HepG2 (cell line): ENCODE results near the gene ITM2A. TPM values are rescaled to one million over a fixed set of nuclear protein-coding genes. Genes with fewer than 3 reads are reported as not detected.

Experiments
- ATAC-seq: fragments of 200-7000 bp; cut with Tn5 transposase; 3 replicates; pipeline ENCODE4 v1.9.1; 2020; ENCODE audit warnings: mild to moderate bottlenecking, moderate library complexity
- BruUV-seq: library from RNA; stranded (reverse); fragments of 400-500 nt; replicated peaks from 2 replicates; lab custom pipeline; 2021; lab: Mats Ljungman, UMichigan
- CTCF ChIA-PET: fragments of 300-600 bp; formaldehyde crosslinking; extraction: SDS; loops from one replicate; lab custom pipeline; 2021; ENCODE audit warnings: low total read pairs, inconsistent platforms, low intra/inter-chr PET ratio; lab: Yijun Ruan, JAX
- POLR2A ChIA-PET: fragments of 350-600 bp; sonication (Branson Sonifier 250); formaldehyde crosslinking; loops from one replicate; lab custom pipeline; 2020; ENCODE audit warnings: antibody characterized with exemption, inconsistent platforms; lab: Yijun Ruan, JAX
- DNase-seq: peaks from one replicate; pipeline ENCODE4 v3.0.0-alpha.2; 2015; ENCODE audit warnings: low spot score
- FAIRE-seq: peaks from 3 replicates; lab custom pipeline; 2011; peaks lifted over from hg19 to GRCh38; lab: Jason Lieb, UNC
- H2AFZ ChIP-seq: one replicate; pipeline ENCODE4 v1.6.1; 2011; ENCODE audit warnings: low read length, inconsistent platforms
- H3K27ac ChIP-seq: fragments of 300-600 bp; 3 replicates; pipeline ENCODE4 v1.8.0; 2011; ENCODE audit warnings: mixed run types, mild to moderate bottlenecking, mixed read lengths, low read length, inconsistent platforms; ENCODE audit not compliant: insufficient read depth; ENCODE audit errors: extremely low read length
- H3K27me3 ChIP-seq, 2 experiments: fragments of 200-600 bp in 1 of 2; 2 replicates in 1 of 2; 3 replicates in 1 of 2; pipeline versions ENCODE4 v1.6.0 to v1.8.0; 2011; ENCODE audit warnings: low read length in 2 of 2, mild to moderate bottlenecking in 2 of 2, moderate library complexity in 2 of 2, inconsistent platforms in 1 of 2; ENCODE audit not compliant: insufficient read depth in 2 of 2, control insufficient read depth in 1 of 2
- H3K36me3 ChIP-seq, 2 experiments: fragments of 200-600 bp in 1 of 2; replicated peaks in 1 of 2; 2 replicates in 1 of 2; 3 replicates in 1 of 2; pipeline versions ENCODE4 v1.5.1 to v1.8.0; 2011; ENCODE audit warnings: low read length in 2 of 2, inconsistent platforms in 1 of 2; ENCODE audit not compliant: insufficient read depth in 2 of 2, control insufficient read depth in 1 of 2
- H3K4me1 ChIP-seq: 2 replicates; pipeline ENCODE4 v1.5.1; 2012; ENCODE audit warnings: low read length, inconsistent platforms; ENCODE audit not compliant: insufficient read depth
- H3K4me2 ChIP-seq: 2 replicates; pipeline ENCODE4 v1.6.0; 2011; ENCODE audit warnings: low read depth, low read length, inconsistent platforms
- H3K4me3 ChIP-seq, 3 experiments: fragments of 200-600 bp in 1 of 3; sonication (generic), shearing (Covaris generic) in 1 of 3; replicated peaks in 1 of 3; 2 replicates each; pipeline ENCODE4 v1.5.1; 2011 to 2016; ENCODE audit warnings: low read length in 3 of 3, inconsistent platforms in 2 of 3, low read depth in 2 of 3, mild to moderate bottlenecking in 2 of 3, control low read depth in 1 of 3, mixed read lengths in 1 of 3; ENCODE audit not compliant: insufficient read depth in 1 of 3
- H3K79me2 ChIP-seq: one replicate; pipeline ENCODE4 v1.6.1; 2011; ENCODE audit warnings: low read length, inconsistent platforms; ENCODE audit not compliant: insufficient read depth
- H3K9ac ChIP-seq: 2 replicates; pipeline ENCODE4 v1.6.0; 2011; ENCODE audit warnings: mild to moderate bottlenecking, low read depth, low read length, inconsistent platforms; ENCODE audit not compliant: insufficient read depth
- H3K9me3 ChIP-seq: 2 replicates; pipeline ENCODE4 v1.5.1; 2012; ENCODE audit warnings: mild to moderate bottlenecking, low read length
- H4K20me1 ChIP-seq: 2 replicates; pipeline ENCODE4 v1.6.0; 2011; ENCODE audit warnings: inconsistent platforms, mild to moderate bottlenecking, low read length, moderate library complexity; ENCODE audit not compliant: insufficient read depth
- AHR ChIP-seq: IDR thresholded peaks from 2 replicates; pipeline ENCODE4 v1.6.1; 2018; ENCODE audit warnings: missing genetic modification reagents, missing compliant biosample characterization
- GATA4 ChIP-seq: sonication (generic); IDR thresholded peaks from 2 replicates; pipeline ENCODE4 v1.6.1; 2016; ENCODE audit warnings: antibody characterized with exemption, low read depth, borderline replicate concordance
- HNRNPUL1 ChIP-seq: fragments of 200-400 bp; formaldehyde crosslinking; IDR thresholded peaks from 2 replicates; pipeline ENCODE4 v1.6.1; 2017; ENCODE audit warnings: low read depth, mild to moderate bottlenecking, low read length, moderate library complexity
- HOXA5 ChIP-seq: sonication (generic); formaldehyde crosslinking; IDR thresholded peaks from 2 replicates; pipeline ENCODE4 v1.4.0; 2020; ENCODE audit warnings: missing genetic modification reagents
- IKZF1 ChIP-seq: fragments of 450-650 bp; IDR thresholded peaks from 2 replicates; pipeline ENCODE4 v1.7.1; 2016
- PAF1 ChIP-seq: IDR thresholded peaks from 2 replicates; pipeline ENCODE4 v1.6.1; 2016; ENCODE audit warnings: missing genetic modification reagents, missing compliant biosample characterization
- REL ChIP-seq: sonication (generic); formaldehyde crosslinking; conservative IDR thresholded peaks from 2 replicates; pipeline ENCODE4 v1.8.0; 2022; ENCODE audit warnings: mild to moderate bottlenecking, missing genetic modification reagents, moderate library complexity
- SATB2 ChIP-seq: sonication (generic); formaldehyde crosslinking; IDR thresholded peaks from 2 replicates; pipeline ENCODE4 v1.5.0; 2020; ENCODE audit warnings: missing genetic modification reagents
- SPEN ChIP-seq: sonication (generic); formaldehyde crosslinking; IDR thresholded peaks from 2 replicates; pipeline ENCODE4 v1.5.1; 2020; ENCODE audit warnings: low read depth, mild to moderate bottlenecking, missing genetic modification reagents
- ZNF484 ChIP-seq: sonication (generic); formaldehyde crosslinking; IDR thresholded peaks from 2 replicates; pipeline ENCODE4 v1.5.1; 2020; ENCODE audit warnings: mild to moderate bottlenecking, low read depth, missing genetic modification reagents, borderline replicate concordance
- ZNF510 ChIP-seq: sonication (generic); formaldehyde crosslinking; IDR thresholded peaks from 2 replicates; pipeline ENCODE4 v1.4.0; 2020; ENCODE audit warnings: low read depth, mild to moderate bottlenecking, missing genetic modification reagents
- ZNF598 ChIP-seq: sonication (generic); formaldehyde crosslinking; IDR thresholded peaks from 2 replicates; pipeline ENCODE4 v1.5.1; 2020; ENCODE audit warnings: mild to moderate bottlenecking, missing genetic modification reagents, borderline replicate concordance
- ZNF792 ChIP-seq: IDR thresholded peaks from 2 replicates; pipeline ENCODE4 v1.6.1; 2016
- WGBS: methylation state at CpG from one replicate; pipeline ENCODE4 v1.1.6; 2017; ENCODE audit warnings: low lambda C conversion rate; 5-methylcytosine and 5-hydroxymethylcytosine counted together
- in situ Hi-C: cut with HindIII; loops from 2 replicates; pipeline ENCODE4 v1.10.0; 2017; ENCODE audit warnings: low pct_unique_long_range_greater_than_20kb; ENCODE audit not compliant: extremely low pct_ligation_motif_present
- intact Hi-C: fragments of 100-400 bp; cut with micrococcal nuclease; formaldehyde crosslinking; loops from one replicate; pipeline ENCODE4 v1.10.0; 2022; ENCODE audit not compliant: unreplicated experiment
- polyA plus RNA-seq, 8 experiments: library from polyadenylated mRNA; depleted of rRNA in 3 of 8; stranded (reverse) in 7 of 8; unstranded in 1 of 8; fragments of >200 nt; fragmentation: Illumina TruSeq in 4 of 8; extraction: Trizol in 4 of 8; gene quantifications; 2 replicates each; pipeline versions ENCODE4 v1.2.1 to v1.2.3, GENCODE V29; 2011 to 2016; ENCODE audit warnings: low read depth in 4 of 8, missing spikeins in 1 of 8, mixed read lengths in 1 of 8; ENCODE audit not compliant: insufficient read depth in 1 of 8
- total RNA-seq, 5 experiments: library from RNA; depleted of rRNA; stranded (reverse); fragments of >200 nt; fragmentation: Illumina TruSeq; extraction: Trizol; gene quantifications; 2 replicates each; pipeline ENCODE4 v1.2.3, GENCODE V29; 2016; ENCODE audit warnings: low read depth in 1 of 5
- TF ChIP-seq, protein P1 (sequence below): sonication (generic); formaldehyde crosslinking; IDR thresholded peaks from 2 replicates; pipeline ENCODE4 v1.4.0; 2020; ENCODE audit warnings: missing genetic modification reagents
- TF ChIP-seq, protein P2 (sequence below): sonication (generic); formaldehyde crosslinking; conservative IDR thresholded peaks from 2 replicates; pipeline ENCODE4 v1.4.0; 2020; ENCODE audit warnings: mild to moderate bottlenecking, missing genetic modification reagents, moderate library complexity

ITM2A gene
- total and polyA plus RNA-seq, 2 of the 13 experiments (the other 11 are each of a cell fraction or from before 2014, with no cell fraction given): not detected

DNA sequence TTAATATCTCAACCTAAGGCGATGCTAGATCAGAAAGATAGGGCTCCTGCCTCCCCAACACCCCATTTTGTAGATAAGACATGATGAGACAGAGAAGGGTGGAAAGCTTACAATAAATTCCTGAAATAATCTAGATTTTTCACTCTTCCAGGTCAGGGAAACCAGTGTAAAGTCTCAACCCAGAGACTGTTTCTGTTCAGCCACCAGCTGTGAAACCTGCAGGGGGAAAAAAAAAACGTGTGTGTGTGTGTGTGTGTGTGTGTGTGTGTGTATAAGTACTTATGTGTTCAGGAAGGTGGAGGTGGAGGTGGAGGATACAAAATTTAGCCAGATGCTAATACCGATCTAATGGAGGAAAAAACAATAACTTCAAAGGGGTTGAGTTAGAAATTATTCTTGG lies 773 bp upstream of the ITM2A start:
- intact Hi-C loops: no loop called here
- H3K36me3 ChIP-seq: no peaks in the 10 kb centered on the region
- no peak overlapping the region for H2AFZ ChIP-seq
- no peaks in the 10 kb centered on the region for H3K79me2 ChIP-seq
- H3K9ac ChIP-seq: no peak overlapping the region
- no peaks in the 10 kb centered on the region for H3K9me3 ChIP-seq
- no peak for FAIRE-seq
- no peak overlapping the region for H3K4me2 ChIP-seq
- ATAC-seq: no peak
- POLR2A ChIA-PET: no interaction called here
- H3K27me3 ChIP-seq: no peaks in the 10 kb centered on the region
- no peak overlapping the region for H3K27ac ChIP-seq
- H3K4me3 ChIP-seq: no peak overlapping the region
- TF ChIP-seq, protein P1, sequence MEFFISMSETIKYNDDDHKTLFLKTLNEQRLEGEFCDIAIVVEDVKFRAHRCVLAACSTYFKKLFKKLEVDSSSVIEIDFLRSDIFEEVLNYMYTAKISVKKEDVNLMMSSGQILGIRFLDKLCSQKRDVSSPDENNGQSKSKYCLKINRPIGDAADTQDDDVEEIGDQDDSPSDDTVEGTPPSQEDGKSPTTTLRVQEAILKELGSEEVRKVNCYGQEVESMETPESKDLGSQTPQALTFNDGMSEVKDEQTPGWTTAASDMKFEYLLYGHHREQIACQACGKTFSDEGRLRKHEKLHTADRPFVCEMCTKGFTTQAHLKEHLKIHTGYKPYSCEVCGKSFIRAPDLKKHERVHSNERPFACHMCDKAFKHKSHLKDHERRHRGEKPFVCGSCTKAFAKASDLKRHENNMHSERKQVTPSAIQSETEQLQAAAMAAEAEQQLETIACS (CRISPR knock-in tag): no peak
- in situ Hi-C loops: no loop called here
- no peaks in the 10 kb centered on the region for H3K4me1 ChIP-seq
- CTCF ChIA-PET: no interaction called here
- no TSS peak for BruUV-seq
- WGBS: 46% methylated on average over 3 of the region's 3 CpGs
- no peaks in the 10 kb centered on the region for H4K20me1 ChIP-seq
- DNase-seq: no peak

DNA sequence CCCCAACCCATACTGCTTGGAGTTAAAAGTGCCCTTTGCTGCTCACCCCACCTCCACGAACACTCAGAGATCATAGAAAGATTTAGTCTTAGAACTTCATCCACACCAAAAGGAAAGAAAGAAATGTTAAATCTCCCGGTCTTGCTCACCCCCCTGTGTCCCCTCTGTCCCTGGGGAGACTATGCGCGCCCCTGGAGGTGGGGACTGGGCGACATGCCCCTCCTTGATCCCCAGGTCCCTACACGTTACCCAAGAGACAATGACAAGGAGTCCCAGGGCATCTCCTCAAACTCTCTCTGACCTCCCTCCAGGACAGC lies 620 bp downstream of the ITM2A start:
- Histone ChIP-seq H3K36me3 (no peaks in the 10 kb centered on the region), H3K9me3 (no peaks in the 10 kb centered on the region), H3K27me3 (no peaks in the 10 kb centered on the region), H4K20me1 (no peaks in the 10 kb centered on the region), H3K9ac (no peak overlapping the region), H3K4me3 (no peak overlapping the region), H3K4me1 (no peaks in the 10 kb centered on the region), H3K4me2 (no peak overlapping the region), H3K79me2 (no peaks in the 10 kb centered on the region), H3K27ac (no peak overlapping the region), H2AFZ (no peak overlapping the region)
- WGBS: 0% methylated on average over 1 of the region's 6 CpGs
- no TSS peak for BruUV-seq
- intact Hi-C loops: no loop called here
- POLR2A ChIA-PET: no interaction called here
- FAIRE-seq (no peak), ATAC-seq (no peak), DNase-seq (no peak)
- CTCF ChIA-PET: no interaction called here
- in situ Hi-C loops: no loop called here
- TF ChIP-seq AHR (CRISPR knock-in tag) (no peak), IKZF1 (no peak), REL (CRISPR knock-in tag) (no peak), ZNF792 (no peak), HNRNPUL1 (no peak), SATB2 (CRISPR knock-in tag) (no peak), ZNF484 (CRISPR knock-in tag) (no peak), SPEN (CRISPR knock-in tag) (no peak), HOXA5 (no peak), GATA4 (no peak), ZNF510 (CRISPR knock-in tag) (no peak), ZNF598 (no peak), PAF1 (CRISPR knock-in tag) (no peak)
- TF ChIP-seq, protein P2, sequence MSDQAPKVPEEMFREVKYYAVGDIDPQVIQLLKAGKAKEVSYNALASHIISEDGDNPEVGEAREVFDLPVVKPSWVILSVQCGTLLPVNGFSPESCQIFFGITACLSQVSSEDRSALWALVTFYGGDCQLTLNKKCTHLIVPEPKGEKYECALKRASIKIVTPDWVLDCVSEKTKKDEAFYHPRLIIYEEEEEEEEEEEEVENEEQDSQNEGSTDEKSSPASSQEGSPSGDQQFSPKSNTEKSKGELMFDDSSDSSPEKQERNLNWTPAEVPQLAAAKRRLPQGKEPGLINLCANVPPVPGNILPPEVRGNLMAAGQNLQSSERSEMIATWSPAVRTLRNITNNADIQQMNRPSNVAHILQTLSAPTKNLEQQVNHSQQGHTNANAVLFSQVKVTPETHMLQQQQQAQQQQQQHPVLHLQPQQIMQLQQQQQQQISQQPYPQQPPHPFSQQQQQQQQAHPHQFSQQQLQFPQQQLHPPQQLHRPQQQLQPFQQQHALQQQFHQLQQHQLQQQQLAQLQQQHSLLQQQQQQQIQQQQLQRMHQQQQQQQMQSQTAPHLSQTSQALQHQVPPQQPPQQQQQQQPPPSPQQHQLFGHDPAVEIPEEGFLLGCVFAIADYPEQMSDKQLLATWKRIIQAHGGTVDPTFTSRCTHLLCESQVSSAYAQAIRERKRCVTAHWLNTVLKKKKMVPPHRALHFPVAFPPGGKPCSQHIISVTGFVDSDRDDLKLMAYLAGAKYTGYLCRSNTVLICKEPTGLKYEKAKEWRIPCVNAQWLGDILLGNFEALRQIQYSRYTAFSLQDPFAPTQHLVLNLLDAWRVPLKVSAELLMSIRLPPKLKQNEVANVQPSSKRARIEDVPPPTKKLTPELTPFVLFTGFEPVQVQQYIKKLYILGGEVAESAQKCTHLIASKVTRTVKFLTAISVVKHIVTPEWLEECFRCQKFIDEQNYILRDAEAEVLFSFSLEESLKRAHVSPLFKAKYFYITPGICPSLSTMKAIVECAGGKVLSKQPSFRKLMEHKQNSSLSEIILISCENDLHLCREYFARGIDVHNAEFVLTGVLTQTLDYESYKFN (CRISPR knock-in tag): no peak
